Cerebellar nuclear complex (tissue), 1 donor: Measurements from ENCODE around the gene FAM20C.

ENCODE experiments used
- DNase-seq, 2 experiments: peaks; one replicate each; lab custom pipeline; 2025; lab: John Stamatoyannopoulos, UW

FAM20C gene

GRCh38 chr7:303884-304573 is 111.7 kb downstream of the FAM20C start:
- DNase-seq = no peak

- no peak for DNase-seq
Measured at GRCh38 chr7:304574-305409, 112.4 kb downstream of the FAM20C start.

DNA sequence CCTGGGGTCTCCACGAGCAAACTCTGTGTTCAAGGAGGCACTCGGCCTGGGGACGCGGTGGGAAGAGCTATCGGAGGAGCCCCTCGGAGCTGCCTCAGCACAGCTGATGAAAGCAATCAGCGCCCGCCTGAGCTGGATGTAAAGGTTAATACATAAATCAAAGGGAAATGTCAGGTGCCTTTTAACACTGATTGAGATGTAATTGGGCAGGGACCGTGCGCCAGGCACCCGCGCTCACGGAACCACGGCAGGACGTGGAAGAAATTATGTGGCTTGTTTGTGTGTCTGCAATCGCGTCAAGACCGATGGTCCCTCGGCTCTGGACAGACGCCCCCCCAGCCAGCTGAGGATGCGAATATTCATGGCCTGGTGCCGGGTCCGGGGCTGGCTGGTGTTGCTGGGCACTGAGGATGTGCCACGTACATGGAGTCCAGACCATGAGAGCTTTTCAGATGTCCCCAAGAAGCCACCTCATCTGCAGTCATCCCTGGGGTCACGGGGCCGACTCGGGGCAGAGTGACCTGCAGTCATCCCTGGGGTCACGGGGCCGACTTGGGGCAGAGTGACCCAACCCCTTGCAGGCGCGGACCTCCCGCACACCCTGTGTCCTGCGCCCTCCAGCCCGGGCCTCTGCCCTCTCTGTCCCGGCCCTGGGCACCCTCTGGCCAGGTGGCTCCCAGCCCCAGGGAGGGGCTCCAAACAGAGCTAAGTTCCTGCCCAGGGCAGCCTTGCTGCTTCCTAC is 113.2 kb downstream of the FAM20C start:
- no peak for DNase-seq

GRCh38 chr7:307970-308369 is 115.6 kb downstream of the FAM20C start:
- no peak for DNase-seq

GRCh38 chr7:309586-310228 is 117.3 kb downstream of the FAM20C start:
- no peak for DNase-seq
